Esophagus squamous epithelium (tissue), 4 donors: Measurements from ENCODE around the gene NDUFA12.

Source experiments
- CTCF ChIP-seq, 6 experiments: fragments of 450-650 bp in 4 of 6; fragments of 200-600 bp in 2 of 6; sonication (generic) in 2 of 6; IDR thresholded peaks; one replicate each; pipeline ENCODE4 v1.5.1; 2016 to 2019; ENCODE audit warnings: antibody characterized with exemption in 6 of 6, mild to moderate bottlenecking in 4 of 6, moderate library complexity in 4 of 6
- POLR2A ChIP-seq, 4 donors: fragments of 450-650 bp; IDR thresholded peaks; one replicate each; pipeline ENCODE4 v1.6.1; 2017; ENCODE audit warnings: antibody characterized with exemption in 4 of 4, mild to moderate bottlenecking in 4 of 4, moderate library complexity in 3 of 4

GRCh38 chr12:94948232-94948810 is 55.2 kb downstream of the NDUFA12 start:
- TF ChIP-seq CTCF (IDR thresholded peaks at IDR 0.05) = no peak
- TF ChIP-seq POLR2A (IDR thresholded peaks at IDR 0.05) = no peak
